Astrocyte (in vitro differentiated cells and primary cell): ENCODE data around the gene EEF2K. TPM values are rescaled to one million over a fixed set of nuclear protein-coding genes. Genes with fewer than 3 reads are reported as not detected.

Experiments
- DNase-seq: peaks from one replicate; pipeline ENCODE4 v3.0.0-alpha.2; 2010; ENCODE audit warnings: low read depth
- FAIRE-seq: peaks from 2 replicates; lab custom pipeline; 2011; peaks lifted over from hg19 to GRCh38; lab: Jason Lieb, UNC
- H2AFZ ChIP-seq: 2 replicates; pipeline ENCODE4 v1.6.0; 2012; ENCODE audit warnings: low read depth, low read length, inconsistent platforms
- H3K27ac ChIP-seq: 2 replicates; pipeline ENCODE4 v1.5.1; 2011; ENCODE audit warnings: low read depth, low read length, inconsistent platforms
- H3K27me3 ChIP-seq: 2 replicates; pipeline ENCODE4 v1.6.0; 2011; ENCODE audit warnings: low read length, inconsistent platforms; ENCODE audit not compliant: insufficient read depth
- H3K36me3 ChIP-seq: 2 replicates; pipeline ENCODE4 v1.5.1; 2011; ENCODE audit warnings: low read length, inconsistent platforms; ENCODE audit not compliant: insufficient read depth
- H3K4me1 ChIP-seq: 2 replicates; pipeline ENCODE4 v1.5.1; 2011; ENCODE audit warnings: low read length, inconsistent platforms; ENCODE audit not compliant: insufficient read depth
- H3K4me2 ChIP-seq: 2 replicates; pipeline ENCODE4 v1.6.0; 2012; ENCODE audit warnings: low read length, inconsistent platforms
- H3K4me3 ChIP-seq: 2 replicates; pipeline ENCODE4 v1.5.1; 2011; ENCODE audit warnings: low read depth, mild to moderate bottlenecking, low read length, inconsistent platforms; ENCODE audit not compliant: insufficient read depth
- H3K79me2 ChIP-seq: 2 replicates; pipeline ENCODE4 v1.6.0; 2012; ENCODE audit warnings: mild to moderate bottlenecking, low read length, inconsistent platforms; ENCODE audit not compliant: insufficient read depth
- H3K9ac ChIP-seq: 2 replicates; pipeline ENCODE4 v1.6.0; 2012; ENCODE audit warnings: mild to moderate bottlenecking, low read length, inconsistent platforms
- H3K9me3 ChIP-seq: 2 replicates; pipeline ENCODE4 v1.5.1; 2012; ENCODE audit warnings: low read depth, mild to moderate bottlenecking, low read length, inconsistent platforms; ENCODE audit not compliant: insufficient read depth
- H4K20me1 ChIP-seq: 2 replicates; pipeline ENCODE4 v1.6.0; 2012; ENCODE audit warnings: low read length, inconsistent platforms; ENCODE audit not compliant: insufficient read depth
- H3K27ac Mint-ChIP-seq: one replicate; pipeline ENCODE4 v1.8.0; 2021; ENCODE audit warnings: mild to moderate bottlenecking, mixed read lengths; ENCODE audit not compliant: unreplicated experiment
- H3K27me3 Mint-ChIP-seq: one replicate; pipeline ENCODE4 v1.8.0; 2021; ENCODE audit warnings: low read depth, mixed read lengths; ENCODE audit not compliant: unreplicated experiment
- H3K36me3 Mint-ChIP-seq: one replicate; pipeline ENCODE4 v1.8.0; 2021; ENCODE audit warnings: low read depth, mixed read lengths; ENCODE audit not compliant: unreplicated experiment
- H3K4me1 Mint-ChIP-seq: one replicate; pipeline ENCODE4 v1.8.0; 2021; ENCODE audit warnings: low read depth, mixed read lengths; ENCODE audit not compliant: unreplicated experiment
- H3K4me3 Mint-ChIP-seq: one replicate; pipeline ENCODE4 v1.8.0; 2021; ENCODE audit warnings: mild to moderate bottlenecking, moderate library complexity, mixed read lengths; ENCODE audit not compliant: unreplicated experiment
- H3K9me3 Mint-ChIP-seq: one replicate; pipeline ENCODE4 v1.8.0; 2021; ENCODE audit warnings: mild to moderate bottlenecking, mixed read lengths; ENCODE audit not compliant: unreplicated experiment
- EZH2 ChIP-seq: IDR thresholded peaks from 2 replicates; pipeline ENCODE4 v1.6.1; 2012; ENCODE audit warnings: mild to moderate bottlenecking, low read length, inconsistent platforms; ENCODE audit not compliant: insufficient read depth
- total RNA-seq: library from RNA; stranded (reverse); gene quantifications from 2 replicates; pipeline ENCODE4 v1.2.1, GENCODE V29; 2021
- TF ChIP-seq, protein P1 (sequence below): IDR thresholded peaks from 2 replicates; pipeline ENCODE4 v1.5.1; 2011; ENCODE audit warnings: low read depth, mild to moderate bottlenecking, inconsistent platforms, low read length, moderate library complexity; ENCODE audit not compliant: insufficient read depth

The EEF2K gene
- total RNA-seq, 1 donor from 2014 or later, result 20.9 TPM

- no peaks in the 10 kb centered on the region for H3K9me3 Mint-ChIP-seq
- peaks cover 19% of the 10 kb centered on the region for H3K36me3 Mint-ChIP-seq
- no peak overlapping the region for H3K4me3 Mint-ChIP-seq
Observed at GRCh38 chr16:22328081-22328725, 122.1 kb downstream of the EEF2K start.

DNA sequence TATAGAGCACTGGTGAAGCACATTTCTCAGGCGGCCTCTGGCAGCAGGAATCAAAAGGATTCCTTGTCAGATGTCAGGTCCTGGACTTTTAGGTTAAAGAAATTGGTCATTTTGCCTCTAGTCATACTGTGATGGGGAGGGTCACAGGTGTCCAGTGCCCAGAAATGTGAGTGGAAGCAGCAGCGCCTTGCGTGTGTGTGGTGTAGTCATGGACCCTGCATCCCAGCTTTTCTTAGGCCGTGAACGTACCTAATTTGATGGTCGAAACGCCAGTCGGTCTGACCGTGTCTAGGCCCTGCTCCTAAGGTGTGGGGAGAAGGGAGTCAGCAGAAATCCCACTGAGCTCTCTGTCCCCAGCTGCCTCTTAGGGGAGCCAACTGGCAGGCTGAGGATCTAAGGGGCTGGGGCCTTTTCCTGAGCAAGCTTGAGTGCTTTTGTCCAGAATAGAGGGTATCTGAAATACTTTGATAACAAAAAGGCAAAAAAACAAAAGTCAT lies 123.2 kb downstream of the EEF2K start:
- H3K79me2 ChIP-seq, result no peaks in the 10 kb centered on the region
- no peaks in the 10 kb centered on the region for H3K27me3 Mint-ChIP-seq
- no peak overlapping the region for H3K4me2 ChIP-seq
- no peak overlapping the region for H3K9ac ChIP-seq
- no peak overlapping the region for H3K27ac ChIP-seq
- no peak overlapping the region for H3K4me3 ChIP-seq
- H3K36me3 ChIP-seq, result peaks cover 32% of the 10 kb centered on the region
- H3K27me3 ChIP-seq, result no peaks in the 10 kb centered on the region
- no peaks in the 10 kb centered on the region for H3K9me3 Mint-ChIP-seq
- no peak overlapping the region for H2AFZ ChIP-seq
- no peak overlapping the region for H3K4me3 Mint-ChIP-seq
- no peak for TF ChIP-seq EZH2
- TF ChIP-seq, protein P1, sequence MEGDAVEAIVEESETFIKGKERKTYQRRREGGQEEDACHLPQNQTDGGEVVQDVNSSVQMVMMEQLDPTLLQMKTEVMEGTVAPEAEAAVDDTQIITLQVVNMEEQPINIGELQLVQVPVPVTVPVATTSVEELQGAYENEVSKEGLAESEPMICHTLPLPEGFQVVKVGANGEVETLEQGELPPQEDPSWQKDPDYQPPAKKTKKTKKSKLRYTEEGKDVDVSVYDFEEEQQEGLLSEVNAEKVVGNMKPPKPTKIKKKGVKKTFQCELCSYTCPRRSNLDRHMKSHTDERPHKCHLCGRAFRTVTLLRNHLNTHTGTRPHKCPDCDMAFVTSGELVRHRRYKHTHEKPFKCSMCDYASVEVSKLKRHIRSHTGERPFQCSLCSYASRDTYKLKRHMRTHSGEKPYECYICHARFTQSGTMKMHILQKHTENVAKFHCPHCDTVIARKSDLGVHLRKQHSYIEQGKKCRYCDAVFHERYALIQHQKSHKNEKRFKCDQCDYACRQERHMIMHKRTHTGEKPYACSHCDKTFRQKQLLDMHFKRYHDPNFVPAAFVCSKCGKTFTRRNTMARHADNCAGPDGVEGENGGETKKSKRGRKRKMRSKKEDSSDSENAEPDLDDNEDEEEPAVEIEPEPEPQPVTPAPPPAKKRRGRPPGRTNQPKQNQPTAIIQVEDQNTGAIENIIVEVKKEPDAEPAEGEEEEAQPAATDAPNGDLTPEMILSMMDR, result no peak
- H3K4me1 Mint-ChIP-seq, result no peaks in the 10 kb centered on the region
- H4K20me1 ChIP-seq, result peaks cover 58% of the 10 kb centered on the region
- peaks cover 19% of the 10 kb centered on the region for H3K36me3 Mint-ChIP-seq
- no peak for DNase-seq
- no peaks in the 10 kb centered on the region for H3K9me3 ChIP-seq
- no peaks in the 10 kb centered on the region for H3K4me1 ChIP-seq
- FAIRE-seq, result no peak
- no peak overlapping the region for H3K27ac Mint-ChIP-seq

More at GRCh38 chr16:22328081-22328725, 122.1 kb downstream of the EEF2K start:
- Histone ChIP-seq H3K36me3 (peaks cover 22% of the 10 kb centered on the region), H3K4me3 (no peak overlapping the region), H3K9me3 (no peaks in the 10 kb centered on the region), H3K27ac (no peak overlapping the region), H3K9ac (no peak overlapping the region), H3K79me2 (no peaks in the 10 kb centered on the region), H3K4me1 (no peaks in the 10 kb centered on the region), H3K27me3 (no peaks in the 10 kb centered on the region), H3K4me2 (no peak overlapping the region), H2AFZ (no peak overlapping the region), H4K20me1 (peaks cover 51% of the 10 kb centered on the region)
- no peaks in the 10 kb centered on the region for H3K4me1 Mint-ChIP-seq
- DNase-seq (no peak), FAIRE-seq (no peak)
- no peak overlapping the region for H3K27ac Mint-ChIP-seq
- TF ChIP-seq, protein P1, result no peak
- no peak for TF ChIP-seq EZH2
- H3K27me3 Mint-ChIP-seq, result no peaks in the 10 kb centered on the region

GRCh38 chr16:22330326-22330725 lies 124.2 kb downstream of the EEF2K start:
- no peaks in the 10 kb centered on the region for H3K9me3 Mint-ChIP-seq
- DNase-seq (no peak), FAIRE-seq (no peak)
- Histone ChIP-seq H3K9ac (no peak overlapping the region), H3K4me3 (no peak overlapping the region), H3K9me3 (no peaks in the 10 kb centered on the region), H3K36me3 (peaks cover 42% of the 10 kb centered on the region), H3K27me3 (no peaks in the 10 kb centered on the region), H3K79me2 (peaks cover under 1% of the 10 kb centered on the region), H2AFZ (no peak overlapping the region), H4K20me1 (peaks cover 59% of the 10 kb centered on the region), H3K4me1 (no peaks in the 10 kb centered on the region), H3K27ac (no peak overlapping the region), H3K4me2 (no peak overlapping the region)
- H3K27me3 Mint-ChIP-seq, result no peaks in the 10 kb centered on the region
- H3K4me1 Mint-ChIP-seq, result no peaks in the 10 kb centered on the region
- TF ChIP-seq EZH2, result no peak
- TF ChIP-seq, protein P1, result no peak
- H3K36me3 Mint-ChIP-seq, result peaks cover 24% of the 10 kb centered on the region
- H3K27ac Mint-ChIP-seq, result peak overlapping the region; percentile 41
- H3K4me3 Mint-ChIP-seq, result no peak overlapping the region
